K562 (cell line): ENCODE measurements around the gene GOLGA8S.

Experiments used
- CTCF ChIP-seq, 3 experiments: IDR thresholded peaks in 2 of 3; conservative IDR thresholded peaks in 1 of 3; 2 replicates each; pipeline ENCODE4 v1.5.1; 2011 to 2012; ENCODE audit warnings: low read length in 3 of 3, mild to moderate bottlenecking in 3 of 3, control low read depth in 2 of 3, improper control_type of control experiment in 1 of 3, inconsistent platforms in 1 of 3, low read depth in 1 of 3, mixed read lengths in 1 of 3, moderate library complexity in 1 of 3; ENCODE audit not compliant: insufficient read depth in 2 of 3
- ETS1 ChIP-seq: conservative IDR thresholded peaks from 2 replicates; pipeline ENCODE4 v1.6.1; 2011; ENCODE audit warnings: low read depth, mild to moderate bottlenecking, low read length; ENCODE audit not compliant: control insufficient read depth
- HBP1 ChIP-seq: fragments of 450-650 bp; formaldehyde crosslinking; IDR thresholded peaks from 2 replicates; pipeline ENCODE4 v1.4.0; 2022; ENCODE audit warnings: missing genetic modification characterization
- ID3 ChIP-seq, 2 experiments: fragments of 250-450 bp in 1 of 2; fragments of 450-650 bp in 1 of 2; sonication (Bioruptor Pico) in 1 of 2; IDR thresholded peaks; 2 replicates each; pipeline versions ENCODE4 v1.6.1 to v1.8.0; 2016 to 2021; ENCODE audit warnings: mild to moderate bottlenecking in 2 of 2, moderate library complexity in 2 of 2, missing compliant biosample characterization in 1 of 2, missing genetic modification characterization in 1 of 2
- KLF16 ChIP-seq: IDR thresholded peaks from 2 replicates; pipeline ENCODE4 v1.6.1; 2016; ENCODE audit warnings: antibody characterized with exemption
- POLR2A ChIP-seq: fragments of 450-650 bp; conservative IDR thresholded peaks from 2 replicates; pipeline ENCODE4 v1.6.1; 2016
- POLR2AphosphoS5 ChIP-seq: IDR thresholded peaks from 2 replicates; pipeline ENCODE4 v1.6.1; 2011; ENCODE audit warnings: mild to moderate bottlenecking, low read depth, low read length, moderate library complexity; ENCODE audit not compliant: control insufficient read depth, insufficient read depth
- REST ChIP-seq, 2 experiments: fragments of 450-650 bp; formaldehyde crosslinking in 1 of 2; IDR thresholded peaks; 2 replicates each; pipeline versions ENCODE4 v1.4.0 to v1.6.1; 2014 to 2020; ENCODE audit warnings: mild to moderate bottlenecking in 2 of 2, borderline replicate concordance in 1 of 2, low read depth in 1 of 2
- SAP30 ChIP-seq: fragments of 200-600 bp; sonication (generic); IDR thresholded peaks from 2 replicates; pipeline ENCODE4 v1.6.1; 2012; ENCODE audit warnings: borderline replicate concordance, low read depth, mild to moderate bottlenecking, moderate library complexity, low read length, control low read depth, inconsistent platforms; ENCODE audit not compliant: insufficient read depth, poor library complexity, severe bottlenecking
- SNRNP70 ChIP-seq: fragments of 200-400 bp; formaldehyde crosslinking; optimal IDR thresholded peaks from 2 replicates; pipeline ENCODE3; 2017; ENCODE audit warnings: low read depth, low read length
- SOX6 ChIP-seq: fragments of 450-650 bp; IDR thresholded peaks from 2 replicates; pipeline ENCODE4 v1.6.1; 2014; ENCODE audit warnings: mild to moderate bottlenecking
- YBX1 ChIP-seq: fragments of 450-650 bp; IDR thresholded peaks from 2 replicates; pipeline ENCODE4 v1.7.1; 2016; ENCODE audit warnings: mild to moderate bottlenecking
- ZNF274 ChIP-seq: IDR thresholded peaks from 2 replicates; pipeline ENCODE4 v1.6.1; 2011; ENCODE audit warnings: low read depth, mild to moderate bottlenecking, low read length, moderate library complexity, borderline replicate concordance
- ZNF449 ChIP-seq: fragments of 250-450 bp; sonication (Bioruptor Pico); IDR thresholded peaks from 2 replicates; pipeline ENCODE4 v1.8.0; 2022; ENCODE audit warnings: moderate library complexity, mild to moderate bottlenecking, inconsistent platforms

GRCh38 chr15:23387621-23388190 is 33.2 kb downstream of the GOLGA8S start:
- TF ChIP-seq POLR2AphosphoS5: no peak
- no peak for TF ChIP-seq SOX6
- TF ChIP-seq ZNF449: no peak
- no peak for TF ChIP-seq YBX1
- no peak for TF ChIP-seq KLF16
- TF ChIP-seq ETS1: no peak
- no peak for TF ChIP-seq SAP30
- TF ChIP-seq SNRNP70: no peak
- TF ChIP-seq POLR2A: no peak
- TF ChIP-seq REST (IDR thresholded peaks at IDR 0.05; ENCODE audit: borderline replicate concordance): no peak
- no peak for TF ChIP-seq REST (CRISPR knock-in tag; IDR thresholded peaks at IDR 0.05; ENCODE audit: low read depth)
- no peak for TF ChIP-seq HBP1 (CRISPR knock-in tag)
- TF ChIP-seq CTCF (IDR thresholded peaks at IDR 0.05 in 2 of 3, conservative IDR thresholded peaks at IDR 0.05 in 1 of 3; ENCODE audit: insufficient read depth in 2 of 3, low read depth in 1 of 3, low read length in 3 of 3): no peak
- TF ChIP-seq ID3 (CRISPR knock-in tag; IDR thresholded peaks at IDR 0.05): no peak
- no peak for TF ChIP-seq ID3 (tag; IDR thresholded peaks at IDR 0.05)
- no peak for TF ChIP-seq ZNF274
